Measurements from ENCODE around the gene EPHA6. TPM values are rescaled to one million over a fixed set of nuclear protein-coding genes. Genes with fewer than 3 reads are reported as not detected.

The EPHA6 gene
- total and polyA plus RNA-seq, 2 donors (not counting 1 experiment from before 2014, with no cell fraction given) = not detected

GRCh38 chr3:96814651-96815567, 515 bp downstream of the EPHA6 start:
- H3K27ac ChIP-seq (ENCODE audit: low read length in 2 of 2) = no peak overlapping the region
- no peaks in the 10 kb centered on the region for H3K79me2 ChIP-seq (ENCODE audit: control insufficient read depth, insufficient read depth, low read length)
- no peaks in the 10 kb centered on the region for H3K9me3 Mint-ChIP-seq (ENCODE audit: insufficient read depth)
- H3K27me3 Mint-ChIP-seq = peaks cover 20% of the 10 kb centered on the region
- peak overlapping the region; percentile 67 for H3K4me2 ChIP-seq (replicated peaks; ENCODE audit: low read depth, low read length, poor library complexity, severe bottlenecking)
- POLR2A ChIA-PET = no interaction called here
- H3K27ac Mint-ChIP-seq = no peak overlapping the region
- no peak overlapping the region for H2AFZ ChIP-seq (ENCODE audit: insufficient read depth, low read depth, low read length, poor library complexity, severe bottlenecking)
- intact Hi-C loops (cut with micrococcal nuclease) = no loop called here
- no peaks in the 10 kb centered on the region for H4K20me1 ChIP-seq (ENCODE audit: control insufficient read depth, insufficient read depth, low read length, poor library complexity, severe bottlenecking)
- no peak overlapping the region for H3K9ac ChIP-seq (ENCODE audit: low read length)
- TF ChIP-seq, protein P1, sequence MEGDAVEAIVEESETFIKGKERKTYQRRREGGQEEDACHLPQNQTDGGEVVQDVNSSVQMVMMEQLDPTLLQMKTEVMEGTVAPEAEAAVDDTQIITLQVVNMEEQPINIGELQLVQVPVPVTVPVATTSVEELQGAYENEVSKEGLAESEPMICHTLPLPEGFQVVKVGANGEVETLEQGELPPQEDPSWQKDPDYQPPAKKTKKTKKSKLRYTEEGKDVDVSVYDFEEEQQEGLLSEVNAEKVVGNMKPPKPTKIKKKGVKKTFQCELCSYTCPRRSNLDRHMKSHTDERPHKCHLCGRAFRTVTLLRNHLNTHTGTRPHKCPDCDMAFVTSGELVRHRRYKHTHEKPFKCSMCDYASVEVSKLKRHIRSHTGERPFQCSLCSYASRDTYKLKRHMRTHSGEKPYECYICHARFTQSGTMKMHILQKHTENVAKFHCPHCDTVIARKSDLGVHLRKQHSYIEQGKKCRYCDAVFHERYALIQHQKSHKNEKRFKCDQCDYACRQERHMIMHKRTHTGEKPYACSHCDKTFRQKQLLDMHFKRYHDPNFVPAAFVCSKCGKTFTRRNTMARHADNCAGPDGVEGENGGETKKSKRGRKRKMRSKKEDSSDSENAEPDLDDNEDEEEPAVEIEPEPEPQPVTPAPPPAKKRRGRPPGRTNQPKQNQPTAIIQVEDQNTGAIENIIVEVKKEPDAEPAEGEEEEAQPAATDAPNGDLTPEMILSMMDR (IDR thresholded peaks at IDR 0.05) = no peak
- TF ChIP-seq EZH2 (IDR thresholded peaks at IDR 0.05; ENCODE audit: borderline replicate concordance, insufficient read depth, low read depth, low read length, poor library complexity, severe bottlenecking) = no peak
- ATAC-seq (ENCODE audit: low read depth) (no peak), DNase-seq (no peak)
- peaks cover 0 to 22% (median 8%) of the 10 kb centered on the region in 4 experiments for H3K27me3 ChIP-seq (replicated peaks in 1 of 4; ENCODE audit: control extremely low read depth in 1 of 4, control insufficient read depth in 3 of 4, insufficient read depth in 4 of 4, low read length in 3 of 4)
- H3K4me1 ChIP-seq (ENCODE audit: control insufficient read depth in 2 of 2, insufficient read depth in 2 of 2, low read length in 2 of 2) = peaks cover 14 to 17% of the 10 kb centered on the region in 2 donors
- H3K9me3 ChIP-seq (ENCODE audit: control extremely low read depth in 1 of 3, control insufficient read depth in 2 of 3, insufficient read depth in 1 of 3, low read length in 2 of 3) = peaks cover 0 to 6% (median 0%) of the 10 kb centered on the region in 3 donors
- H3K4me3 ChIP-seq (ENCODE audit: control extremely low read depth in 1 of 5, extremely low read depth in 1 of 5, insufficient read depth in 1 of 5, low read depth in 2 of 5, low read length in 4 of 5) = no peak overlapping the region
- peaks cover 15% of the 10 kb centered on the region for H3K4me1 Mint-ChIP-seq
- no peaks in the 10 kb centered on the region for H3K36me3 ChIP-seq (replicated peaks in 1 of 2; ENCODE audit: control extremely low read depth in 1 of 2, control insufficient read depth in 1 of 2, extremely low read depth in 1 of 2, insufficient read depth in 2 of 2, low read length in 1 of 2)
- H3K4me3 Mint-ChIP-seq = peak overlapping the region; percentile 55
- WGBS (ENCODE audit: insufficient coverage) = 9% methylated on average over 41 of the region's 50 CpGs
- CTCF ChIA-PET = no interaction called here

DNA sequence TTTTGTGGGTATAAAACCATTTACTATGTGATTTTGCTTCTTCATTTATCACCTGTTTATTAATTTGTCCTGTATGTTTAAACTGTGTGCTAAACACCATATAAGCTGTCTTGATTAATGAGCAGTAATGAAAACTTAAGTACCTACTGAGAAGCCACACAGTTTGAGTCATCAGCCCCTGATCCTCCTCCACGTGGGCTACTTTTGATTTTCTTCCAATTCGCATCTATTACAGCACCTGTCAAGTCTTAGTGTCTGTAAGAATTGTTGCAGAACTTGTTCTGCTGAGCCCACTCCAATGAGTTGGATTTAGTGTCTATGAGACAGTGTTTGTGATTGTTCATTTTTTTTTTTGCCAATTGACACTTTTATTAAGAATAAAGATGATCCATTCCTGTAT, 16.8 kb downstream of the EPHA6 start:
- intact Hi-C loops (cut with micrococcal nuclease) = no loop called here
- no peak for TF ChIP-seq EZH2 (IDR thresholded peaks at IDR 0.05; ENCODE audit: borderline replicate concordance, insufficient read depth, low read depth, low read length, poor library complexity, severe bottlenecking)
- TF ChIP-seq, protein P1 (IDR thresholded peaks at IDR 0.05) = no peak
- H4K20me1 ChIP-seq (ENCODE audit: control insufficient read depth, insufficient read depth, low read length, poor library complexity, severe bottlenecking) = no peaks in the 10 kb centered on the region
- no peak for DNase-seq
- H3K4me2 ChIP-seq (replicated peaks; ENCODE audit: low read depth, low read length, poor library complexity, severe bottlenecking) = no peak overlapping the region
- CTCF ChIA-PET = no interaction called here
- no CpG with 5 or more reads among the region's 2 CpGs for WGBS (ENCODE audit: insufficient coverage)
- no peaks in the 10 kb centered on the region for H3K4me1 ChIP-seq (ENCODE audit: control insufficient read depth in 2 of 2, insufficient read depth in 2 of 2, low read length in 2 of 2)
- H3K27ac Mint-ChIP-seq = no peak overlapping the region
- H2AFZ ChIP-seq (ENCODE audit: insufficient read depth, low read depth, low read length, poor library complexity, severe bottlenecking) = no peak overlapping the region
- no peak overlapping the region for H3K9ac ChIP-seq (ENCODE audit: low read length)
- H3K27me3 Mint-ChIP-seq = no peaks in the 10 kb centered on the region
- no peaks in the 10 kb centered on the region for H3K9me3 Mint-ChIP-seq (ENCODE audit: insufficient read depth)
- no peak overlapping the region for H3K4me3 ChIP-seq (ENCODE audit: control extremely low read depth in 1 of 5, extremely low read depth in 1 of 5, insufficient read depth in 1 of 5, low read depth in 2 of 5, low read length in 4 of 5)
- no peaks in the 10 kb centered on the region for H3K27me3 ChIP-seq (replicated peaks in 1 of 4; ENCODE audit: control extremely low read depth in 1 of 4, control insufficient read depth in 3 of 4, insufficient read depth in 4 of 4, low read length in 3 of 4)
- no peaks in the 10 kb centered on the region for H3K4me1 Mint-ChIP-seq
- H3K4me3 Mint-ChIP-seq = no peak overlapping the region
- POLR2A ChIA-PET = no interaction called here
- no peaks in the 10 kb centered on the region for H3K79me2 ChIP-seq (ENCODE audit: control insufficient read depth, insufficient read depth, low read length)
- ATAC-seq (ENCODE audit: low read depth) = no peak
- no peak overlapping the region for H3K27ac ChIP-seq (ENCODE audit: low read length in 2 of 2)
- no peaks in the 10 kb centered on the region for H3K36me3 ChIP-seq (replicated peaks in 1 of 2; ENCODE audit: control extremely low read depth in 1 of 2, control insufficient read depth in 1 of 2, extremely low read depth in 1 of 2, insufficient read depth in 2 of 2, low read length in 1 of 2)
- H3K9me3 ChIP-seq (ENCODE audit: control extremely low read depth in 1 of 3, control insufficient read depth in 2 of 3, insufficient read depth in 1 of 3, low read length in 2 of 3) = no peaks in the 10 kb centered on the region

Measured in B cell (primary cell).